Activated T-helper 1 cell treated with anti-CD3 and anti-CD28 coated beads, Interleukin-2, amount 50 U/mL, for 16 hours (primary cell): ENCODE results near the gene TRABD2B.

Source experiments
- DNase-seq, 2 donors: peaks; one replicate each; pipeline ENCODE4 v3.0.0-alpha.2; 2020; ENCODE audit warnings: low read depth in 1 of 2, low spot score in 1 of 2

TRABD2B gene

DNA sequence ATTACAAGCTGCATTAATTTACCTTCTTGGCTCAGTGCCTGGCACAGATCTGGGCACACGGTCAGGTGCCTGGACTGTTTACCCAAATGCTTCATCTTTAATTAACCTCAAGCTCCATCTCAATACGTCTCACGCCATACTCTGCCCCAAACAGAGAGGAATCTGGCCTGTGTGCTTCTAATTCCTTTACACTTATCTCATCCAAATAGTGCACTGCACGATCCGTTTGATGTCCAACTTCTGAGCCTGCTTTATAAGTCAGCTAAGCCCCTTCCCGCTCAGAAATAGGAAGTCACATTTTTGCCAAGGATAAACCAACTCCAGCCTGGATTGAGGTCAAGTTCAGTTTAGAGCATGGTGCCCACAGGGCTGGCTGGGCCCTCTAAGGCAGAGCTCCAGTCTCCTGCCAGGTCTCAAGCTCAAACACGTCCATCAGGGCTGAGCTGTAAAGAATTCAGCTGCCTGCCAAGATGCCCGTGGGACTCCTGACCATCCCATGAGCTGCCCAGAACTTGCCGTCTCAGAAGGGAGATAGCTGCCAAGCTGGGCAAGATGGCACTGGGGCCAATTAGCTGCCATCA, 233.5 kb downstream of the TRABD2B start:
- DNase-seq: no peak

GRCh38 chr1:47761974-47762373, 235.2 kb downstream of the TRABD2B start:
- DNase-seq: no peak

GRCh38 chr1:47761201-47761930, 235.8 kb downstream of the TRABD2B start:
- no peak for DNase-seq

DNA sequence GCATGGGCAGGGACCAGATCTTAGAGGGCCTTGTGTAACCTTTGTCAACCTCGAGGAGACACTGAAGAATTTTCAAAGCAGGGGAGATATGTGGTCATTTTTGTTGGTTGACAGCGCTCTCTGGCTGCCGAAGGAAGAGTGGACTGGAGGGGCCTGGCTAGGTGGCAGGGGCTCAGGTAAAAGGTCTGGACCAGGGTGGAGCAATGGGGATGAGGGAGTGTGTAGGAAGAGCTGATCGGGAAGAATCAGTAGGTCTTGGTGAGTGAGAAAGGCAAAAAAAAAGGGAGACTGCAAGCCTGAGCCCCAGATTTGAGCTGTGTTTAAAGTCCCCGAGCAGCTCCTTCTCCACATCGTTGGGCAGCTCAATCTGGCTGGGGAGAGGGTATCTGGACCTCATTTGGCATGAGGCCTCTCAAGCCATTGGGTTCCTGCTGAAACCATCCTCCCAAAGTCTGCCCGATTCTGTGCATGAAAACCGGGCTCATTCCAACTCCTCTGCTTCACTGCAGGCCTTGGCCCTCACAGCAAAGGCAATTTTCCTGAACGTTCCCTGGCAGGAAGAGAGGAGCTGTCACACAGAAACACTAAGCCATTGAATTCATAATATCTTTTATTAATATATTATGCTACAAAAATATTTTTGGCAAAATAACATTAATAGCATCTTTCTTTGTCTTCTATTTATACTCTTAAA, 237.1 kb downstream of the TRABD2B start:
- no peak for DNase-seq

- DNase-seq: no peak
Observed at GRCh38 chr1:47759251-47759935, 237.8 kb downstream of the TRABD2B start.

DNA sequence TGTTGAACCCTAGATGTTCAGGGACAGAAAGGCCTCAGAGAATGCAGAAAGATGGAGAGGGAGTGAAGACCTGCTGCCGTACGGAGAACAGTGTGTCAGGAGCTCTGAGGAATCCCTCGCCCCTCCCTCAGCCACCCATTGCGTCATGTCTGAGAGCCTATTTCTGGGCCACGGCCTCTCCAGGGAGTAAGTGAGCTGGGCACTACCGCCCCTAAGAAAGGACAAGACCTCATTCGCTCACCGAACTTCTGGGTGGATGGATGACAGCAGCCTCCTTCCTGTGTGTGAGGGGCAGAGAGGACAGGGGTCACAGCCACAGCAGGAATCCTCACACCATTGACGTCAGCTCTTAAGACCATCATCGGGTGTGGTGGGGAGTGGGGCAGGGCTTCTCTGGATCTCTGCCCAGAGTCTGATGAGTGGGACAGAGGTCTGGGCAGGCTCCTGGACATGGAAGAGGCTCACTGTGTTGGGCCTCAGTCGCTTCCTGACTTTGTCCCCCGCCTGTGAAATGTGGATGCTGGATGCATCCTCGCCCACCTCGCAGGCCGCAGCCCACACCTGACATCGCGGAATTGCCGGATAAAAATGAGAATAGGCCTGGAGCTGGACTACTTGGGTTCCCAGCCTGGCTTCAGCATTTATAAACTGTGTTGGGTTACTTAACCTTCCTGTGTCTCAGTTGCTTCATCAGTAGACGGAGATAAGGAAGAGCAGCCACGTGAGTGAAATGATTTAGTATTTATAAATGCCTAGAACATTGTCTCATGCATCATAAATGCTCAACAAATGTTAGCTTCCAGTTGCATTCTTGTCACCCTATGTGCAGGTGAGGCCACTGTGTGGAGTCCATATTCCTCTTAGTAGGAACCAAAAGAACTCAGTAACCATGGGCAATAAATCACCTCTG, 238.6 kb downstream of the TRABD2B start:
- no peak for DNase-seq

GRCh38 chr1:47757226-47757975, 239.8 kb downstream of the TRABD2B start:
- DNase-seq: no peak

DNA sequence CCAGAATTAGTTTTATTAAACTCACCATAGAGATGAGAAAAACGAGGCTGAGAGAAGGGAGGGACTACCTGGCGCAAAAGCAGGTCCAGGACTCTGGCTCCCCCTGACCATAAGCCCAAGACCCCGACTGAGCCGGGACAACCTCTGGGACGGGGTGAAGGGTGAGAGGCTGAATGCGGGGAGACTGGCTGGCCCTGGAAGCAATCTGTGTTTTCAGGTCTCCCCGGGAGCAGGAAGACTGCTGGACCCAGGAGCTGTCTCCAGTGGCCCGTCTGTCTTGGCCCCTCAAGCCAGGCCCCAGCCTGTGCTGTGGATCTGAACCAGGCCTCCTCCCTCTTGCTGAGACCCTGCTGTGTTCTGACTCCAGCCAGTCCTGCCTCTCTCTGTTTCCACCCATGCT, 240.8 kb downstream of the TRABD2B start:
- DNase-seq: no peak

- DNase-seq: no peak
Observed at GRCh38 chr1:47756006-47756405, 241.2 kb downstream of the TRABD2B start.

DNA sequence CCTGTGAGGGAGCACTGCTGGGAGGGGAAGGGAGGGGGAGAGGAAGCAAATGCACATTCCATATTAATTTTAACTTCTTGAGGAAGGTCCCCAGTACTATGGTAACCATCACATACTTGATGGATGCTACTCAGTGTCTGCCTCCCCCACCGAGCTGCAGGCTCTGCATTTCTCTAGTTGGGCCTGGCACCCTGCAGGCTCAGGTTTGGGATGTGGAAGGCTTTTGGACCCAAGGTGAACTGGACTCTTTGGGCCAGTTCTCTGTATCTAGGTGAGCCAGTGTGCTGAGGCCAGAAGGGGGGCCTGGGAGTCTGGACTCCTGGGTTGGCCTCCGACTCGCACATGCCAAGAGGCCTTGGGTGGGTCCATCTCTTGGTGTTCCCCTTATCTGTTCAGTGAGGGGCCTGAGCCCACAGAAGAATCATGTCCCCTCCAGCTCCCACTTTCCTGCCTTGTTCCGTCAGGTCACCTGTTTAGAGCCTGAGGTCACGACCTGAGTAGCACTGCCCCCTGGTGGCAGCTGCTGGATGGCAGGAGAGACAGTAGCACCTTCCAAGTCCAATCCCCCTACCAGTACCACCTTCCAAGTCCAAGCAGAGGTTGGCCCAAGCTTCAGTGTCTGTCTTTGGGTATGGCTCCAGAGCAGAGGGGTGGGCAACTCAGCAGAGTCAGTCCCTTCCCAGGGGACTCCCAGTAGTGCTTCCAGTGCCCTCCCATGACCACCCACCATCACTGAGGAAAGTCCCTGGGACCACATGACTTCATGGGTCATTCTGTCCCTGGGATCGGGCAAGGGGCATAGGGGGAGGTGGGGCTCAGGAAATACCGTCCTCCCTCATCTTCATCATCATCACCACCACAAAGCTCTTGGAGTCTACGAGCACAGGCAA, 241.8 kb downstream of the TRABD2B start:
- peak in 1 of 2 donors; percentile 11 for DNase-seq

- DNase-seq: no peak
Observed at GRCh38 chr1:47754221-47754620, 243.0 kb downstream of the TRABD2B start.

GRCh38 chr1:47753808-47754207, 243.4 kb downstream of the TRABD2B start:
- DNase-seq: no peak

- no peak for DNase-seq
Observed at GRCh38 chr1:47752559-47752958, 244.6 kb downstream of the TRABD2B start.

DNA sequence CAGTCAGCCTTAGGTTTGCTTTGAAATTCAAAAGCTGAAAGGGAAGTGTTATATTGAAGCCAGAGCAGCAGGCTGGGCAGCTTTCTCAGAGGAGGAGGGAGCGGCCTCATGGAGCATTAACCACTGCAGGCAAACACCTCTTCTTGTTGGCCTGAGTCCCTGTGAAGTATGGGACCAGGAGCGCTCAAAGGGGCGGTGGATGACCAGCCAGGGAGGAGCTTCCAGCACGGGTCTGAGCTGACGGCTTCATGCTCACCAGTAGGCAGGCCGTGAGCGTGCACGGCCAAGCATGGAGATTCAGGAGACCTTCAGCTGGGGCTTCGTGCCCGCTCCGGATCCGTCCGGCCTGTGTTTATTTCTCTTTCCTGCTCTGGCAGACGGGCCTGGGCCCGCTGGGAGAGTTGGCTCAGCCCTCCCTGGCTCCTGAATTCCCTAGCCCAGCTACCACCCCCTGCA, 245.2 kb downstream of the TRABD2B start:
- DNase-seq: no peak

DNA sequence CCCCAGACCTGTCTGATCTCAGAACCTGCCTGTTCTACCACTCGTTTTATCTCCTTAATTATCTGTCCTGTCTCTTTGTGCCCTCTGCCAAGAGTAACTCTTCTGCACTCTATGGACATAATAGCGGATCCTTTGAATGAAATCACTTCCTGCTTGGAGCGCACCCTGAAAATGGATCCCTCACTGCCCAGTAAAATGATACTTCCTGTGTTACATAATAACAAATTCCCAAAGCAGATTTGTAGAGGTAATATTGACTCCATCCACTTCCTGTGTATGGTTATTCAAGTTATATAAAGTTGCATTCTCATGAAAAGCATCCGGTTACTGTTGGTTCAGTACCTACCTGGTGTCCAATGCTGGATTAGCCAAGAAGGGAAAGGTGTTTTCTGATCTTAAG, 246.0 kb downstream of the TRABD2B start:
- no peak for DNase-seq

DNA sequence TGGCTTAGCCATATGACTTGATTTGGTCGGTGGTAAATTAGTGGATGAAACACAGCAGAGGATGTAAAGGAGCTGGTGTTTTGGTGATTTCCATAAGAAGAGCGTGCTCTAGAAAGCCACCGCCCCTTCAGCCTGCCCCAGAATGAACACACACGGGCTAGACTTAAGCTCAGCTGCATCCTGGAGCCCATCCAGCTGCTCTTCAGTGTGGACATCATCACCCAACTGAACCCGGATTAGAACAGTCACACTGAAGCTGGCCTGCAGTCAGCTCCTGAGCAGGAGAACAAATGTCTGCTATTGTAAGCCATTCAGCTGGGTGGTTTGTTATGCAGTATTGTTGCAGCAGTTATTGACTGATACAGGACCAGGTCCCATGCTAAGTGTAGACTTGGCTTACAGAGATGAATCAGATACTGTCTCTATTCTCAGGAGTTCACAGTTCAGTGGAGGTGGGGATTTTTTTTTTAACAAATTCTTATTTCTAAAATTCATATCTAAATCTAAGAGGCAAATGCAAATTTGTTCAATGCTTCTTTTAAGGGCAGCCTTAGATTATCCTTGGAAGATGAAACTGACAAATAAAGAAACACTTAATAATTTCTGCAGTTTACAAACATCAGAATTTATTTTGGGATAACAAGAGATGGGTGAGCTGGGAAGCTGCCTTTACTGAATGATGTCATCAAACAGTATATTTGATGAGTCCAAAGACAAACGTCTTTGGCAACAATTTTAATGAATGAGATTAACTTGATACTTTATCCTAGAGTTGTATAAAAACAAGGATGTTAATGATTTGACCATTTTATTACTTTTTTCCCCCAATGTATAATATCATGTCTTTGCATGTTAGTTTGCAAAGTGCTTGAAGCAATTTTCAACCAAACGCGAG, 251.2 kb downstream of the TRABD2B start:
- no peak for DNase-seq

- DNase-seq: no peak
Observed at GRCh38 chr1:47742890-47743760, 254.1 kb downstream of the TRABD2B start.
